T-helper 1 cell treated with Interleukin-12 subunit alpha and Interleukin-12 subunit beta and Interleukin-4 antibody, amounts not matched to agents 30 ng/mL and 1 ng/mL, for 36 hours (primary cell): ENCODE measurements around the gene EPB41. TPM values are rescaled to one million over a fixed set of nuclear protein-coding genes. Genes with fewer than 3 reads are reported as not detected.
"Not testable (repeated sequence)": the region's sequence is repeated elsewhere in the genome, so short reads cannot be mapped to it uniquely, and the experiment has no call there.

Experiments used
- intact Hi-C: fragments of 100-400 bp; cut with micrococcal nuclease; formaldehyde crosslinking; loops from one replicate; pipeline ENCODE4 v1.15.1; 2024
- total RNA-seq: library from RNA; stranded (reverse); gene quantifications from 2 replicates; pipeline ENCODE4 v1.2.3, GENCODE V29; 2022

The EPB41 gene
- total RNA-seq, 1 donor from 2014 or later: 125 TPM

- intact Hi-C loops: loop anchor here (5.0 kb wide), 5 partner anchors 138 to 1198 kb away; partner anchors contain the start of genes FAM76A, SESN2 and TAF12
These were observed 11.1 kb downstream of the EPB41 start for GRCh38 chr1:28925350-28925891.

- intact Hi-C loops: loop anchor here (1.0 to 5.0 kb wide), 9 partner anchors 11 to 1199 kb away; partner anchors contain the start of genes FAM76A, SESN2, SRSF4 and TAF12
These were observed 12.4 kb downstream of the EPB41 start for GRCh38 chr1:28926629-28927265.

- intact Hi-C loops: loop anchor here (1.0 to 5.0 kb wide), 9 partner anchors 12 to 1200 kb away; partner anchors contain the start of genes FAM76A, SESN2, SRSF4 and TAF12
These were observed 12.9 kb downstream of the EPB41 start for GRCh38 chr1:28927266-28927647.

GRCh38 chr1:28927648-28928313, 13.4 kb downstream of the EPB41 start:
- intact Hi-C loops: loop anchor here (1.0 to 5.0 kb wide), 9 partner anchors 12 to 1200 kb away; partner anchors contain the start of genes FAM76A, SESN2, SRSF4 and TAF12

- intact Hi-C loops: loop anchor here (5.0 kb wide), 5 partner anchors 141 to 1201 kb away; partner anchors contain the start of genes FAM76A, SESN2 and TAF12
These were observed 14.1 kb downstream of the EPB41 start for GRCh38 chr1:28928314-28928941.

GRCh38 chr1:28933277-28933676, 18.9 kb downstream of the EPB41 start:
- intact Hi-C loops: no loop called here

- intact Hi-C loops: no loop called here
These were observed 19.5 kb downstream of the EPB41 start for GRCh38 chr1:28933918-28934317.

- intact Hi-C loops: no loop called here
These were observed 20.3 kb downstream of the EPB41 start for GRCh38 chr1:28934676-28935075.

- intact Hi-C loops: no loop called here
These were observed 20.9 kb downstream of the EPB41 start for GRCh38 chr1:28935293-28935692.

GRCh38 chr1:28936094-28936493, 21.7 kb downstream of the EPB41 start:
- intact Hi-C loops: no loop called here

GRCh38 chr1:28936528-28936927, 22.2 kb downstream of the EPB41 start:
- intact Hi-C loops: no loop called here

- intact Hi-C loops: not testable (repeated sequence)
These were observed 29.2 kb downstream of the EPB41 start for GRCh38 chr1:28943581-28943980.

GRCh38 chr1:28950006-28950405, 35.6 kb downstream of the EPB41 start:
- intact Hi-C loops: no loop called here

- intact Hi-C loops: no loop called here
These were observed 36.1 kb downstream of the EPB41 start for GRCh38 chr1:28950449-28950848.

- intact Hi-C loops: no loop called here
These were observed 39.9 kb downstream of the EPB41 start for GRCh38 chr1:28954126-28954726.

GRCh38 chr1:28956038-28956464, 41.7 kb downstream of the EPB41 start:
- intact Hi-C loops: no loop called here

- intact Hi-C loops: not testable (repeated sequence)
These were observed 47.9 kb downstream of the EPB41 start for GRCh38 chr1:28962114-28962831.

GRCh38 chr1:28965271-28965870, 51.0 kb downstream of the EPB41 start:
- intact Hi-C loops: no loop called here

- intact Hi-C loops: no loop called here
These were observed 52.2 kb downstream of the EPB41 start for GRCh38 chr1:28966617-28967016.
